K562 (cell line): ENCODE data around the gene TXNIP. TPM values are rescaled to one million over a fixed set of nuclear protein-coding genes. Genes with fewer than 3 reads are reported as not detected.

Experiments used
- FOXK2 ChIP-seq, 2 experiments: fragments of 450-650 bp; IDR thresholded peaks in 1 of 2; conservative IDR thresholded peaks in 1 of 2; 2 replicates each; pipeline ENCODE4 v1.6.1; 2016; ENCODE audit warnings: low read depth in 2 of 2, mild to moderate bottlenecking in 1 of 2
- KLF10 ChIP-seq: fragments of 250-450 bp; sonication (Bioruptor Pico); IDR thresholded peaks from 2 replicates; pipeline ENCODE4 v1.6.1; 2021; ENCODE audit warnings: matching md5 sums
- MYC ChIP-seq, 2 experiments: fragments of 250-450 bp in 1 of 2; sonication (Bioruptor Pico) in 1 of 2; IDR thresholded peaks; 2 replicates each; pipeline versions ENCODE4 v1.5.1 to v1.6.1; 2012 to 2021; ENCODE audit warnings: low read depth in 2 of 2, borderline replicate concordance in 1 of 2, improper control_type of control experiment in 1 of 2, low read length in 1 of 2, mild to moderate bottlenecking in 1 of 2, moderate library complexity in 1 of 2
- NFIX ChIP-seq: fragments of 250-450 bp; sonication (Bioruptor Pico); IDR thresholded peaks from 2 replicates; pipeline ENCODE4 v1.4.0; 2020; ENCODE audit warnings: low read depth, mild to moderate bottlenecking, moderate library complexity
- PHF21A ChIP-seq: fragments of 450-650 bp; IDR thresholded peaks from 2 replicates; pipeline ENCODE4 v1.6.1; 2017; ENCODE audit warnings: low read depth, borderline replicate concordance
- PHTF2 ChIP-seq: fragments of 250-450 bp; sonication (Bioruptor Pico); IDR thresholded peaks from 2 replicates; pipeline ENCODE4 v1.5.0; 2021; ENCODE audit warnings: mild to moderate bottlenecking
- RBM39 ChIP-seq: fragments of 200-400 bp; formaldehyde crosslinking; optimal IDR thresholded peaks from 2 replicates; pipeline ENCODE3; 2018; ENCODE audit warnings: low read depth, low read length
- SETDB1 ChIP-seq: IDR thresholded peaks from one replicate; pipeline ENCODE4 v1.6.1; 2012; ENCODE audit warnings: low read length, control low read depth, inconsistent platforms
- SRSF9 ChIP-seq: fragments of 200-400 bp; formaldehyde crosslinking; IDR thresholded peaks from 2 replicates; pipeline ENCODE4 v1.6.1; 2017; ENCODE audit warnings: low read depth, low read length, borderline replicate concordance
- ZNF384 ChIP-seq: IDR thresholded peaks from 2 replicates; pipeline ENCODE4 v1.6.1; 2012; ENCODE audit warnings: low read depth, low read length, improper control_type of control experiment
- polyA plus RNA-seq, 8 experiments: library from polyadenylated mRNA; depleted of rRNA in 4 of 8; stranded (reverse) in 5 of 8; unstranded in 3 of 8; fragments of >200 nt; fragmentation: Nextera tagmentation in 2 of 8; fragmentation: Illumina TruSeq in 1 of 8; extraction: Ambion mirVana in 2 of 8; extraction: Trizol in 1 of 8; gene quantifications; 2 replicates each; pipeline versions ENCODE4 v1.2.1 to v1.2.3, GENCODE V29; 2011 to 2014; ENCODE audit warnings: inconsistent platforms in 1 of 8, missing spikeins in 1 of 8
- total RNA-seq, 7 experiments: library from RNA; depleted of rRNA in 6 of 7; stranded (reverse); fragments of >200 nt in 6 of 7; fragmentation: Illumina TruSeq in 2 of 7; extraction: Trizol in 2 of 7; gene quantifications; 2 replicates each; pipeline versions ENCODE4 v1.2.1 to v1.2.3, GENCODE V29; 2011 to 2021; ENCODE audit warnings: low replicate concordance in 1 of 7
- TF ChIP-seq, protein P1 (sequence below): fragments of 250-450 bp; sonication (Bioruptor Pico); IDR thresholded peaks from 2 replicates; pipeline ENCODE4 v1.4.0; 2020
- TF ChIP-seq, protein P2 (sequence below): IDR thresholded peaks from 3 replicates; pipeline ENCODE4 v1.6.1; 2011; ENCODE audit warnings: borderline replicate concordance, mild to moderate bottlenecking; ENCODE audit not compliant: insufficient read length, insufficient read depth
- TF ChIP-seq, protein P3 (sequence below): sonication (generic); formaldehyde crosslinking; IDR thresholded peaks from 2 replicates; pipeline ENCODE4 v1.8.0; 2022; ENCODE audit warnings: mild to moderate bottlenecking, missing genetic modification reagents, borderline replicate concordance
- TF ChIP-seq, protein P4 (sequence below), 2 experiments: fragments of 450-650 bp in 1 of 2; sonication (generic) in 1 of 2; formaldehyde crosslinking; conservative IDR thresholded peaks; 2 replicates each; pipeline versions ENCODE4 v1.4.0 to v1.8.1; 2020 to 2022; ENCODE audit warnings: mild to moderate bottlenecking in 1 of 2, missing genetic modification reagents in 1 of 2
- TF ChIP-seq, protein P5 (sequence below): fragments of 250-450 bp; sonication (Bioruptor Pico); IDR thresholded peaks from 2 replicates; pipeline ENCODE4 v1.8.0; 2021; ENCODE audit warnings: borderline replicate concordance, mild to moderate bottlenecking, moderate library complexity; ENCODE audit not compliant: poor library complexity, severe bottlenecking

Gene TXNIP
- total and polyA plus RNA-seq, 9 of the 15 experiments (the other 6 are each of a cell fraction or from before 2014, with no cell fraction given), result 120 to 499 (median 257) TPM

DNA sequence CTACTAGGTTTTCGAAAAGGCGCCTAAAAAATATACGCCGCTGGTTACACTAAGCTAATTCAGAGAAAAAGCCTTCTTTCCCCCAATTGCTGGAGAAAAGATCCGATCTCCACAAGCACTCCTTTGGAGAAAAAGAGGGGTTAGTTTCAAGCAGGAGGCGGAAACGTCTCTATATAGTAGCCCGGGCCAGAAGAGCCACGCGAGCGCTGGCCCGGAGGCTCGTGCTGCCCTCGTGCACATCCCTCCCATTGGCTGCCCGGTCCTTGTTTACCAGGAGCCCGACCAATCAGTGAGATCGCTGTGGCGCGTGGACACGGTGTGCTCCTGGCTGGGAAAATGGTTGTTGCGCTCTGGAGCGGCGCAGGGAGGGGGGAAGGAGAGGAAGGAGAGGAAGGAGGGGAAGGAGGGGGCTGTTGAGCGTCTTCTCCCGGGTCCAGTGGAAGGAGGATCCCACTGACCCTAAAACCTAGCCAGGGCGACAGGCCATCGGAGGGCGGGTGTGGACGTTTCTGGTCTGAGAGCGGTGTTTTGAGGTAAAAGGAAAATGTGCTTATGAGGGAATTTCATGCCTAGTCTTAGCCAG is at the start of gene TXNIP (continued):
- TF ChIP-seq, protein P1, sequence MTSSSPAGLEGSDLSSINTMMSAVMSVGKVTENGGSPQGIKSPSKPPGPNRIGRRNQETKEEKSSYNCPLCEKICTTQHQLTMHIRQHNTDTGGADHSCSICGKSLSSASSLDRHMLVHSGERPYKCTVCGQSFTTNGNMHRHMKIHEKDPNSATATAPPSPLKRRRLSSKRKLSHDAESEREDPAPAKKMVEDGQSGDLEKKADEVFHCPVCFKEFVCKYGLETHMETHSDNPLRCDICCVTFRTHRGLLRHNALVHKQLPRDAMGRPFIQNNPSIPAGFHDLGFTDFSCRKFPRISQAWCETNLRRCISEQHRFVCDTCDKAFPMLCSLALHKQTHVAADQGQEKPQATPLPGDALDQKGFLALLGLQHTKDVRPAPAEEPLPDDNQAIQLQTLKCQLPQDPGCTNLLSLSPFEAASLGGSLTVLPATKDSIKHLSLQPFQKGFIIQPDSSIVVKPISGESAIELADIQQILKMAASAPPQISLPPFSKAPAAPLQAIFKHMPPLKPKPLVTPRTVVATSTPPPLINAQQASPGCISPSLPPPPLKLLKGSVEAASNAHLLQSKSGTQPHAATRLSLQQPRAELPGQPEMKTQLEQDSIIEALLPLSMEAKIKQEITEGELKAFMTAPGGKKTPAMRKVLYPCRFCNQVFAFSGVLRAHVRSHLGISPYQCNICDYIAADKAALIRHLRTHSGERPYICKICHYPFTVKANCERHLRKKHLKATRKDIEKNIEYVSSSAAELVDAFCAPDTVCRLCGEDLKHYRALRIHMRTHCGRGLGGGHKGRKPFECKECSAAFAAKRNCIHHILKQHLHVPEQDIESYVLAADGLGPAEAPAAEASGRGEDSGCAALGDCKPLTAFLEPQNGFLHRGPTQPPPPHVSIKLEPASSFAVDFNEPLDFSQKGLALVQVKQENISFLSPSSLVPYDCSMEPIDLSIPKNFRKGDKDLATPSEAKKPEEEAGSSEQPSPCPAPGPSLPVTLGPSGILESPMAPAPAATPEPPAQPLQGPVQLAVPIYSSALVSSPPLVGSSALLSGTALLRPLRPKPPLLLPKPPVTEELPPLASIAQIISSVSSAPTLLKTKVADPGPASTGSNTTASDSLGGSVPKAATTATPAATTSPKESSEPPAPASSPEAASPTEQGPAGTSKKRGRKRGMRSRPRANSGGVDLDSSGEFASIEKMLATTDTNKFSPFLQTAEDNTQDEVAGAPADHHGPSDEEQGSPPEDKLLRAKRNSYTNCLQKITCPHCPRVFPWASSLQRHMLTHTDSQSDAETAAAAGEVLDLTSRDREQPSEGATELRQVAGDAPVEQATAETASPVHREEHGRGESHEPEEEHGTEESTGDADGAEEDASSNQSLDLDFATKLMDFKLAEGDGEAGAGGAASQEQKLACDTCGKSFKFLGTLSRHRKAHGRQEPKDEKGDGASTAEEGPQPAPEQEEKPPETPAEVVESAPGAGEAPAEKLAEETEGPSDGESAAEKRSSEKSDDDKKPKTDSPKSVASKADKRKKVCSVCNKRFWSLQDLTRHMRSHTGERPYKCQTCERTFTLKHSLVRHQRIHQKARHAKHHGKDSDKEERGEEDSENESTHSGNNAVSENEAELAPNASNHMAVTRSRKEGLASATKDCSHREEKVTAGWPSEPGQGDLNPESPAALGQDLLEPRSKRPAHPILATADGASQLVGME (CRISPR knock-in tag), result no peak
- no peak; the same call in 1 of the 2 replicates for TF ChIP-seq PHF21A
- TF ChIP-seq, protein P2, sequence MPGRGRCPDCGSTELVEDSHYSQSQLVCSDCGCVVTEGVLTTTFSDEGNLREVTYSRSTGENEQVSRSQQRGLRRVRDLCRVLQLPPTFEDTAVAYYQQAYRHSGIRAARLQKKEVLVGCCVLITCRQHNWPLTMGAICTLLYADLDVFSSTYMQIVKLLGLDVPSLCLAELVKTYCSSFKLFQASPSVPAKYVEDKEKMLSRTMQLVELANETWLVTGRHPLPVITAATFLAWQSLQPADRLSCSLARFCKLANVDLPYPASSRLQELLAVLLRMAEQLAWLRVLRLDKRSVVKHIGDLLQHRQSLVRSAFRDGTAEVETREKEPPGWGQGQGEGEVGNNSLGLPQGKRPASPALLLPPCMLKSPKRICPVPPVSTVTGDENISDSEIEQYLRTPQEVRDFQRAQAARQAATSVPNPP, result no peak
- no peak for TF ChIP-seq SRSF9
- TF ChIP-seq SETDB1, result peak; percentile 73
- TF ChIP-seq FOXK2 (conservative IDR thresholded peaks at IDR 0.05 in 1 of 2, IDR thresholded peaks at IDR 0.05 in 1 of 2; ENCODE audit: low read depth in 2 of 2), result peak; percentile 99 to 100
- TF ChIP-seq, protein P3, sequence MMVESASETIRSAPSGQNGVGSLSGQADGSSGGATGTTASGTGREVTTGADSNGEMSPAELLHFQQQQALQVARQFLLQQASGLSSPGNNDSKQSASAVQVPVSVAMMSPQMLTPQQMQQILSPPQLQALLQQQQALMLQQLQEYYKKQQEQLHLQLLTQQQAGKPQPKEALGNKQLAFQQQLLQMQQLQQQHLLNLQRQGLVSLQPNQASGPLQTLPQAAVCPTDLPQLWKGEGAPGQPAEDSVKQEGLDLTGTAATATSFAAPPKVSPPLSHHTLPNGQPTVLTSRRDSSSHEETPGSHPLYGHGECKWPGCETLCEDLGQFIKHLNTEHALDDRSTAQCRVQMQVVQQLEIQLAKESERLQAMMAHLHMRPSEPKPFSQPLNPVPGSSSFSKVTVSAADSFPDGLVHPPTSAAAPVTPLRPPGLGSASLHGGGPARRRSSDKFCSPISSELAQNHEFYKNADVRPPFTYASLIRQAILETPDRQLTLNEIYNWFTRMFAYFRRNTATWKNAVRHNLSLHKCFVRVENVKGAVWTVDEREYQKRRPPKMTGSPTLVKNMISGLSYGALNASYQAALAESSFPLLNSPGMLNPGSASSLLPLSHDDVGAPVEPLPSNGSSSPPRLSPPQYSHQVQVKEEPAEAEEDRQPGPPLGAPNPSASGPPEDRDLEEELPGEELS (CRISPR knock-in tag), result no peak
- TF ChIP-seq MYC (IDR thresholded peaks at IDR 0.05; ENCODE audit: low read depth, low read length), result peak; percentile 62
- no peak for TF ChIP-seq MYC (CRISPR knock-in tag; IDR thresholded peaks at IDR 0.05; ENCODE audit: borderline replicate concordance, low read depth)
- no peak for TF ChIP-seq ZNF384
- TF ChIP-seq, protein P4, sequence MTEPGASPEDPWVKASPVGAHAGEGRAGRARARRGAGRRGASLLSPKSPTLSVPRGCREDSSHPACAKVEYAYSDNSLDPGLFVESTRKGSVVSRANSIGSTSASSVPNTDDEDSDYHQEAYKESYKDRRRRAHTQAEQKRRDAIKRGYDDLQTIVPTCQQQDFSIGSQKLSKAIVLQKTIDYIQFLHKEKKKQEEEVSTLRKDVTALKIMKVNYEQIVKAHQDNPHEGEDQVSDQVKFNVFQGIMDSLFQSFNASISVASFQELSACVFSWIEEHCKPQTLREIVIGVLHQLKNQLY (CRISPR knock-in tag; conservative IDR thresholded peaks at IDR 0.05), result peak; percentile 100
- TF ChIP-seq PHTF2 (CRISPR knock-in tag), result no peak
- no peak for TF ChIP-seq KLF10 (CRISPR knock-in tag)
- TF ChIP-seq NFIX (CRISPR knock-in tag), result no peak
- no peak for TF ChIP-seq RBM39
- TF ChIP-seq, protein P5, sequence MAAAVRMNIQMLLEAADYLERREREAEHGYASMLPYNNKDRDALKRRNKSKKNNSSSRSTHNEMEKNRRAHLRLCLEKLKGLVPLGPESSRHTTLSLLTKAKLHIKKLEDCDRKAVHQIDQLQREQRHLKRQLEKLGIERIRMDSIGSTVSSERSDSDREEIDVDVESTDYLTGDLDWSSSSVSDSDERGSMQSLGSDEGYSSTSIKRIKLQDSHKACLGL (CRISPR knock-in tag), result peak; percentile 68
